HTERT RPE-1 (cell line): ENCODE data around the gene PPP1R9B.

Experiments used
- in situ Hi-C: fragments of 300-500 bp; cut with MboI; formaldehyde crosslinking; loops from 4 replicates; pipeline ENCODE4 v1.14.3; 2020; ENCODE audit warnings: low sequenced_read_pairs

The PPP1R9B gene

GRCh38 chr17:50111673-50112655 lies 38.5 kb downstream of the PPP1R9B start:
- in situ Hi-C loops = no loop called here

GRCh38 chr17:50110591-50111349 lies 39.7 kb downstream of the PPP1R9B start:
- in situ Hi-C loops = no loop called here

- in situ Hi-C loops = no loop called here
These were observed 40.7 kb downstream of the PPP1R9B start for GRCh38 chr17:50109785-50110184.

- in situ Hi-C loops = no loop called here
These were observed 41.3 kb downstream of the PPP1R9B start for GRCh38 chr17:50109207-50109606.

GRCh38 chr17:50108556-50108955 lies 41.9 kb downstream of the PPP1R9B start:
- in situ Hi-C loops = no loop called here

GRCh38 chr17:50107790-50108414 lies 42.6 kb downstream of the PPP1R9B start:
- in situ Hi-C loops = no loop called here

GRCh38 chr17:50106393-50107131 lies 43.9 kb downstream of the PPP1R9B start:
- in situ Hi-C loops = no loop called here

- in situ Hi-C loops = no loop called here
These were observed 44.7 kb downstream of the PPP1R9B start for GRCh38 chr17:50105811-50106210.

- in situ Hi-C loops = no loop called here
These were observed 46.5 kb downstream of the PPP1R9B start for GRCh38 chr17:50103941-50104340.

- in situ Hi-C loops = no loop called here
These were observed 47.2 kb downstream of the PPP1R9B start for GRCh38 chr17:50103252-50103651.

- in situ Hi-C loops = no loop called here
These were observed 48.1 kb downstream of the PPP1R9B start for GRCh38 chr17:50102164-50102991.

- in situ Hi-C loops = no loop called here
These were observed 48.9 kb downstream of the PPP1R9B start for GRCh38 chr17:50101346-50102163.

GRCh38 chr17:50100921-50101345 lies 49.5 kb downstream of the PPP1R9B start:
- in situ Hi-C loops = no loop called here

GRCh38 chr17:50100480-50100883 lies 50.0 kb downstream of the PPP1R9B start:
- in situ Hi-C loops = no loop called here

GRCh38 chr17:50099003-50099402 lies 51.5 kb downstream of the PPP1R9B start:
- in situ Hi-C loops = no loop called here

- in situ Hi-C loops = no loop called here
These were observed 51.9 kb downstream of the PPP1R9B start for GRCh38 chr17:50098583-50098982.

GRCh38 chr17:50097926-50098325 lies 52.6 kb downstream of the PPP1R9B start:
- in situ Hi-C loops = no loop called here

GRCh38 chr17:50097455-50097854 lies 53.0 kb downstream of the PPP1R9B start:
- in situ Hi-C loops = no loop called here

GRCh38 chr17:50096758-50097157 lies 53.7 kb downstream of the PPP1R9B start:
- in situ Hi-C loops = no loop called here
